ENCODE results near the gene HFM1.
A peak's percentile ranks its signal among the peaks of the same experiment; 100 is the strongest.
"Not testable (repeated sequence)": the region's sequence is repeated elsewhere in the genome, so short reads cannot be mapped to it uniquely, and the experiment has no call there.

HFM1 gene, protein sequence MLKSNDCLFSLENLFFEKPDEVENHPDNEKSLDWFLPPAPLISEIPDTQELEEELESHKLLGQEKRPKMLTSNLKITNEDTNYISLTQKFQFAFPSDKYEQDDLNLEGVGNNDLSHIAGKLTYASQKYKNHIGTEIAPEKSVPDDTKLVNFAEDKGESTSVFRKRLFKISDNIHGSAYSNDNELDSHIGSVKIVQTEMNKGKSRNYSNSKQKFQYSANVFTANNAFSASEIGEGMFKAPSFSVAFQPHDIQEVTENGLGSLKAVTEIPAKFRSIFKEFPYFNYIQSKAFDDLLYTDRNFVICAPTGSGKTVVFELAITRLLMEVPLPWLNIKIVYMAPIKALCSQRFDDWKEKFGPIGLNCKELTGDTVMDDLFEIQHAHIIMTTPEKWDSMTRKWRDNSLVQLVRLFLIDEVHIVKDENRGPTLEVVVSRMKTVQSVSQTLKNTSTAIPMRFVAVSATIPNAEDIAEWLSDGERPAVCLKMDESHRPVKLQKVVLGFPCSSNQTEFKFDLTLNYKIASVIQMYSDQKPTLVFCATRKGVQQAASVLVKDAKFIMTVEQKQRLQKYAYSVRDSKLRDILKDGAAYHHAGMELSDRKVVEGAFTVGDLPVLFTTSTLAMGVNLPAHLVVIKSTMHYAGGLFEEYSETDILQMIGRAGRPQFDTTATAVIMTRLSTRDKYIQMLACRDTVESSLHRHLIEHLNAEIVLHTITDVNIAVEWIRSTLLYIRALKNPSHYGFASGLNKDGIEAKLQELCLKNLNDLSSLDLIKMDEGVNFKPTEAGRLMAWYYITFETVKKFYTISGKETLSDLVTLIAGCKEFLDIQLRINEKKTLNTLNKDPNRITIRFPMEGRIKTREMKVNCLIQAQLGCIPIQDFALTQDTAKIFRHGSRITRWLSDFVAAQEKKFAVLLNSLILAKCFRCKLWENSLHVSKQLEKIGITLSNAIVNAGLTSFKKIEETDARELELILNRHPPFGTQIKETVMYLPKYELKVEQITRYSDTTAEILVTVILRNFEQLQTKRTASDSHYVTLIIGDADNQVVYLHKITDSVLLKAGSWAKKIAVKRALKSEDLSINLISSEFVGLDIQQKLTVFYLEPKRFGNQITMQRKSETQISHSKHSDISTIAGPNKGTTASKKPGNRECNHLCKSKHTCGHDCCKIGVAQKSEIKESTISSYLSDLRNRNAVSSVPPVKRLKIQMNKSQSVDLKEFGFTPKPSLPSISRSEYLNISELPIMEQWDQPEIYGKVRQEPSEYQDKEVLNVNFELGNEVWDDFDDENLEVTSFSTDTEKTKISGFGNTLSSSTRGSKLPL (N-terminal part only)

DNA sequence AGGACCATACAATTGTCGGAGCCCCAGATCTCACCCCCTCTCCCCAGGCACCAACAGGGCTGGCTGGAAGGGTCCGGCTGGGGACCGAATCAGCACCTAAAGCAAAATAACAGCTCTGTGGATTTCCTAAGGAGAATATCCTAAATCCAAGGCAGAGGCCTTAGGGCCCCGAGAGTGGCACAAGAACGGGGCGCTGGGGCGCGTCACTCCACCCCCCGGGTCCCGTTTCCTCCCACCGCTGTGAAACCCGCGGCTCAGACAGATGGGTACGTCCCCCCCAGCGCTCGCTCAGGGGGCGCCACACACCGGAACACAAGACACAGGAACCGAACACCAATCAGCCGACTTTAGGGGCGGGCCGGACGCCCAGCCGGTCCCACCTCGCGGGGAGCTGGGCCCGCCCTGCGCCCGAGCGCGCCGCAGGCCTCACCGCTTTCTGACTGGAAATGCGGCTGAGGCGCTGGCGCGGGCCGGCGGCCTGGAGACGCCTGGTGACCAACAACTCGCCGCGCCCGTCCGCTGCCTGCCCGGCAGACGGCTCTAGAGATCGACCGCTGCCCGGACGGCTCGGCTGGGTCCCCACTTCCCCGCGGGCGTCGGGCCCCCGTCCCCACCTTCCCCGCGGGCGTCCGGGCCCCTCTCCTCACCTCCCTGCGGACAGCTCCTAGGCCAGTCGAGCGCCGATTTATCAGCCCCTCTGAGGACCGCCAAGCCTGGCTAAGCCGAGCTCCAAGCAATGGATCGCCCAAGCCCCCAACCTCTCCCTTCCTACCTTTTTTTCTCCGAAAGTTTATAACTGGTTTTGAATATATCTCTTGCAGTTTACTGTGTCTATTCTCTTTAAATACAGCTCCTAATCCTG lies at the start of gene HFM1:
TSS of gene HFM1 (minus strand) at position 687 of the 862 bp plus-strand sequence. CDS start 3,755 bp downstream, outside the sequence.
- DNase-seq = peak; percentile 60

DNA sequence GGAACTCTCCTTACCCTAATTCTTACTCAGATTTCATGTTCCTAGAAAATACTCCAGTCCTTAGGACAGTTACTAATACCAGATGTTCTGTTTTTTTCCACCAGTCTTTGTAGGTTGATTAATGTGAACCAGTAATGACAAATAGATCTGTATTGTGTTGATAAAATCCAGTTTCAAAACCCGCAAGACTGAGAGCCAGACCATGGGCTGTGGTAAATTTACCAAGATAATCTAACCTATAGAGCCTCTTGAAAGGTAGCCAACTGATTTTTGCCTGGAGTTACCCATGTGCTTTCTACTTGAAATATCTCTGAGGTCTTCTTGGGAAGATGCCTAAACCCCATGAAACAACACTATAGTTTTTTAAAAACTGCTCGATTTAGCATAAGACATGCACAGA lies 49.5 kb upstream of the HFM1 start:
- no peak for DNase-seq

DNA sequence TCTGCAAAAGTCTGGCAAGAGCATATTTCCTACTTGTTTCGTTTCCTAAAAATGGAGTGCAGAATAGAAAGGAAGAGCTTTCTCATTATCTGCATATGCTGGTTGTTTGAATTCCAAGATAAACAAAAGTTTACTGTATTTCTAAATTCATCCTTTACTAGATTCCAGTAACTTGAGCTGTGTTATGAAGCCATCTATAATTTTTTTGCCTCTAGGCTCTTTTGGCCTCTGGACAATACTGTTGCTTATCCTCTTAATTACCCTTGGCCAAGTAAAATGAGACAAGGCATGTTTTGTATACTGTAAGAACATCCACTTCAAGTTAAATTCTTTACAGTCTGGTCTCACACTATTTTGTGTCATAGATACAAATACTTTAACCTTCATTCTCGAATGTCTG lies 45.6 kb upstream of the HFM1 start:
- no peak for DNase-seq

DNA sequence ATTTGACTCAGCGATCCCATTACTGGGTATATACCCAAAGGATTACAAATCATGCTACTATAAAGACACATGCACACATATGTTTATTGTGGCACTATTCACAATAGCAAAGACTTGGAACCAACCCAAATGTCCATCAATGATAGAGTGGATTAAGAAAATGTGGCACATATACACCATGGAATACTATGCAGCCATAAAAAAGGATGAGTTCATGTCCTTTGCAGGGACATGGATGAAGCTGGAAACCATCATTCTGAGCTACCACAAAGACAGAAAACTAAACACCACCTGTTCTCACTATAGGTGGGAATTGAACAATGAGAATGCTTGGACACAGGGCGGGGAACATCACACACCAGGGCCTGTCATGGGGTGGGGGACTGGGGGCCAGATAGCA lies 43.1 kb upstream of the HFM1 start:
- DNase-seq = not testable (repeated sequence)

DNA sequence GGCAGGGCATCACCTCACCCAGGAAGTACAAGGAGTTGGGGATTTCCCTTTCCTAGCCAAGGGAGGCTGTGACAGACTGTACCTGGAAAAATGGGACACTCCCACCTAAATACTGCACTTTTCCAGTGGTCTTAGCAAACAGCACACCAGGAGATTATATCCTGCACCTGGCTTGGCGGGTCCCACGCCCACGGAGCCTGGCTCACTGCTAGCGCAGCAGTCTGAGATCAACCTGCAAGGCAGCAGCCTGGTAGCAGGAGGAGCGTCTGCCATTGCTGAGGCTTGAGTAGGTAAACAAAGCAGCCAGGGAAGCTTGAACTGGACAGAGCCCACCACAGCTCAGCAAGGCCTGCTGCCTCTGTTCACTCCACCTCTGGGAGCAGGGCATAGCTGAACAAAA lies 37.3 kb upstream of the HFM1 start:
- not testable (repeated sequence) for DNase-seq

DNA sequence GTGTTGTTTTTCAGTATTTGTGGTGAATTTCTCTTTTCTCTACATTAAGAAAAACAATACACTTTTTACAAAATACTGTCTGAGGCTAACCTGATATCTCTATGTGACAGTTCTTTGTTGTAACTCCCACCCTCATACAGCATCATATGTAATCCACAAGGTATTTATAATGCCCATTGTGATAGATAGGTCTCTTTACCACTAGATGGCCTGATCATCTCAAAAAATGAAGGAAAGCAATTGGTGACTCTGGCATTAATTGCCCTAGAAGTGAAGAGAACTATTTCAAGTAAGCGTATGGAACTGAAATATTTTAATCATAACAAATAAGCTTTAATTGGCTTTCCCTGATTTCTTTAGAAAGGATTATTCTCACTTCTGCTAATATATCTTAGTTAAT lies 36.2 kb upstream of the HFM1 start:
- DNase-seq = peak; percentile 8

DNA sequence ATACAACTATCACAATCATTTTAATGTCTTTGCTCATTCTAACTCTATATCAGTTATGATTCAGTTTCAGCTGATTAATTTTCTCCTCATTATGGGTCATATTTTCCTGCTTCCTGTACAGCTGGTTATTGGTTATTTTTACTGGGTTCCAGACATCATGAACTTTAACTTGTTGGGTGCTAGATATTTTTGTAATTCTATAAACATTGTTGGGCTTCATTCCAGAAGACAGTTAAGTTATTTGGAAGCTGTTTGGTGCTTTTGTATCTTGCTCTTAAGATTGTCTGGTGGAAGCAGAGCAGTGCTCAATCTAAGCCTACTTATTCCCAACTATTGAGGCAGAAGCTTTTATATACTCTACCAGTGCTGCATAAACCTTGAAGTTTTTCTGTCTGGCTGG lies 34.4 kb upstream of the HFM1 start:
- no peak for DNase-seq

DNA sequence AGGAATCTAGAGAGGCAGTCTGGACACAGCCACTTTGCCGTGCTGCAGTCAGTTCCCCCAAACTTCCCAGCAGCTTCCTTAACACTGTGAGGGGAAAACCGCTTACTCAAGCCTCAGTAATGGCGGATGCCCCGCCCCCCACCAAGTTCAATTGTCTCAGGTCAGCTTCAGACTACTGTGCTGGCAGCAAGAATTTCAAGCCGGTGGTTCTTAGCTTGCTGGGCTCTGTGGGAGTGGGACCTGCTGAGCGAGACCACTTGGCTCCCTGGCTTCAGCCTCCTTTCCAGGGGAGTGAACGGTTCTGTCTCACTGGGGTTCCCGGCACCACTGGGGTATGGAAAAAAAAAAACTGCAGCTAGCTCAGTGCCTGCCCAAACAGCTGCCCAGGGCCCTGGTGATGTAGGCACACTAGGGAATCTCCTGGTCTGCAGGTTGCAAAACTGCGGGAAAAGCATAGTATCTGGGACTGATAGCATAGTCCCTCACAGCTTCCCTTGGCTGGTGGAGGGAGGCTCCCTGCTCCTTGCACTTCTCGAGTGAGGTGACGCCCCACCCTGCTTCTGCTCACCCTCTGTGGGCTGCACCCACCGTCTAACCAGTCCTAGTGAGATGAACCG lies 23.7 kb upstream of the HFM1 start:
- DNase-seq = peak; percentile 23

DNA sequence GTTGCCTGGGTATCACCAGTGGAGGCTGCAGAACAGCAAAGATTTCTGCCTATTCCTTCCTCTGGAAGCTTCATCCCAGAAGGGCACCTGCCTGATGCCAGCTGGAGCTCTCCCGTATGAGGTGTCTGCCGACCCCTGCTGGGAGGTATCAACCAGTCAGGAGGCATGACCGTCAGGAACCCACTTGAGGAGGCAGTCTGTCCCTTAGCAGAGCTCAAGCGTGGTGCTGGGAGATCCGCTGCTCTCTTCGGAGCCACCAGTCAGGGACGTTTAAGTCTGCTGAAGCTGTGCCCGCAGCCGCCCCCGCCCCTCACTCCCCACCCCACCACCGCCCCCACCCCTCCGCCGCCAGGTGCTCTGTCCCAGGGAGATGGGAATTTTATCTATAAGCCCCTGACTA lies 23.1 kb upstream of the HFM1 start:
- DNase-seq = no peak

DNA sequence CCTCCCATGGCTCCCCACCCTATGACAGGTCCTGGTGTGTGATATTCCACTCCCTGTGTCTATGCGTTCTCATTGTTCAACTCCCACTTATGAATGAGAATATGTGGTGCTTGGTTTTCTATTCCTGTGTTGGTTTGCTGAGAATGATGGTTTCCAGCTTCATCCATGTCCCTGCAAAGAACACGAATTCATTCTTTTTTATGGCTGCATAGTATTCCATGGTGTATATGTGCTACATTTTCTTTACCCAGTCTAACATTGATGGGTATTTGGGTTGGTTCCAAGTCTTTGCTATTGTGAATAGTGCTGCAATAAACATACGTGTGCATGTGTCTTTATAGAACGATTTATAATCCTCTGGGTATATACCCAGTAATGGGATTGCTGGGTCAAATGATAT lies 17.9 kb upstream of the HFM1 start:
- DNase-seq = not testable (repeated sequence)

DNA sequence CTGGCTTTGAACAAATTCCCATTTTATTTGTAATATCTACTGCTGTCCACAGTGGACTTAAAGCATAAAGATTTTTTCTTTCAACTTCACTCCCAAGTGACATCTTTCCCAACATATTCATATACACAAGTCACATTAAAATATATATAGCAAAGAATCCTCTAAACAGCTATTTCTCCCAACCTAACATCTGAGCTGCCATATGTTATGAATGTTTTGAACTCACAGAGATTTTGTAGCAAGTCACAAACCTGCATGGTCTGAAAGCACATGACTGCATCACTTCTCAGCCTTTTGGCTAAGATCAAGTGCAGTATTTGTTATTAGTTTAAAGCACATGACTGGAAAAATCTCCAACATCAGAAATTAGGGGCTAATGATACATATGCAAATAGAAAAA lies 7.7 kb upstream of the HFM1 start:
- DNase-seq = no peak

DNA sequence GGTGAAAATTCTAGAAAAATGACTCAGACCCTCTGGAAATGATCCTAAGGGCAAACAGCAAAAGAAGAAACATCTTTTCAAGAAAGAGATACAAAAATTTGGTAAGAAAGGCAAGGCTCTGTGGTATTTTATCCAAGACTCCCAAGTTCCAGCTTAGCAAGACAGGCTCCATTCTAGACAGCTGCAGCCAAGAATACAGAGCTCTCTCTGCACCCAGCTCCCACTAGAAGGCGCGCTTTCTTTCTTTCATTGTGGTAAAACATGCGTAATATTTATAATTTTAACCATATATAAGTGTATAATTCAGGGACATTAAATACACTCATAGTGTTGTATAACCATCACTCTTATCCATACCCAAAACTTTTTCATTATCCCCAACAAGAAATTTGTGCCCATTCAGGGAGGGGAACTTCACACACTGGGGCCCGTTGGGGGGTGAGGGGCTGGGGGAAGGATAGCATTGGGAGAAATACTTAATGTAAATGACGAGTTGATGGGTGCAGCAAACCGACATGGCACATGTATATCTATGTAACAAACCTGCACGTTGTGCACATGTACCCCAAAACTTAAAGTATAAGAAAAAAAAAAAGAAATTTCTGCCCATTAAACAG lies 2.2 kb upstream of the HFM1 start:
- no peak for DNase-seq

DNA sequence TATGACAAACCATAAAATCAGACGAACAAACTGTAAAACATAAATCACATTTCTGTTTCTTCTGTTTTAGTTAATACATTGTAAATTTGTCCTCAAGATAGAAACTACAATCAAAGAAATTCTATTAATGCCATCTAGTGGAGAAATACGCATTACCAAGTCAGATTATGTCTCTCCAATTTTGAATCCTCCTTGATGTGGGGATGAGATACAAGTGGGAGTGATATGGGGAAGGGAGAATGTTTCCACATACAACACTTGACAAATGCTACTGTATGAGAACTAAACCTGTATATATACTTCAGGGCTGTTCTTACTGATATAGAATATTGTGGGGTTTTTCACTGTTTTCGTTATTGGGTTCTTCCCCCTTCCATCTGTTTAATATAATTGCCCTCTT lies 2.6 kb downstream of the HFM1 start:
- DNase-seq = peak; percentile 20

DNA sequence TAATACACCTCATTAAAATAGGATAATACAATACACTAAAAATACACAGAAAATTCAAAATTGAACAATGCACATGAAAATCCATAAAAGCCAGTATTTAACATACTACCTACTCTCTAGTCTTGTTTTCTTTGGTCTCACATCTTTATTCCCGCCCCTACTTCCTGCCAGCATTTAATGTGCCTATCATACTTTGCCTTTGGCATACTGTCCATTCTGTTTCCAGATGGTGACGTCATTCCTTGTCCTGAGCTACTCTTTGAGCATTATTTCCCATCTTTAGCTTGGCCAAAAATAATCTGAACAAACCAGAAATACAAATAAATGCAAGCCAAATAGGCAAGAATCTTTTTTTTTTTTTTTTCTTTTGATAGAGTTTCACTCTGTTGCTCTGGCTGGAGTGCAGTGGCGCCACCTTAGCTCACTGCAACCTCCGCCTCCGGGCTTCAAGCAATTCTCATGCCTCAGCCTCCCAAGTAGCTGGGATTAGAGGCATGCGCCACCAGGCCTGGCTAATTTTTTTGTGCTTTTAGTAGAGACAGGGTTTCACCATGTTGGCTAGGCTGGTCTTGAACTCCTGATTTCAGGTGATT lies 4.4 kb downstream of the HFM1 start:
- no peak for DNase-seq

DNA sequence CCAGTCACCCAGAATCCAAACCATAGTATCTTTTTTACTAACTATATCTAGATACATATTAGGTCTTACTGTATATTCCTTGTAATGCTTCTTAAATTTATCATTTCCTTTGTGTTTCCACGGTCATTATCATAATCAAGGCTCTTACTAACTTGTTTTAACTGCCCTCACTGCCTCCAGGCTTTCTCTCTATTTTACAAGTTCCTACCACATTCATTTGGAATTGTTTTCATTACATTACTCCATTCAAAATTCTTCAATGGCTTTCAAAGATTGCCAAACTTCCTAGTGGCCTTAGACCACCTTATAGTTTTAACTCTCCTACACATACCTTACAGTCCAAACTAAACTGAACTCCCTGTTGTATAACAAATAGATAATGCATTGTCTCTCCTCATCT lies 6.3 kb downstream of the HFM1 start:
- no peak for DNase-seq

DNA sequence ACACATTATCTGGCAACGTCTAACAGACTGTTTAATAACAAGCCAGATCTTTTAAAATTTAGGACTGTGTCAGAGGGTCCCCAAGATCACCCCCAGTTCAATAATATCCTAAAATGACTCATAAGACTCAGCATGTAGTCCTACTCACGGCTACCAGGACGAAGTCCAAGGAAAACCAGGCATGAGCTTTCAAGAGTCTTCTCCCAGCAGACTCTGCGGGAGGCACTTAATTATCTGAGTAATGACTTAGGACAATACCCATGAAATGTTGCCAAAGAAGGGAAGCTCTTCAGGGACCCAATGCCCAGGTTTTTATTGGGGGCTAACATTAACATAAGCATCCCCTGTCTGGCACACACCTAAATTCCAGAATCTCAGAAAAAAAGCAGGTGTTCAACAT lies 7.0 kb downstream of the HFM1 start:
- DNase-seq = no peak

DNA sequence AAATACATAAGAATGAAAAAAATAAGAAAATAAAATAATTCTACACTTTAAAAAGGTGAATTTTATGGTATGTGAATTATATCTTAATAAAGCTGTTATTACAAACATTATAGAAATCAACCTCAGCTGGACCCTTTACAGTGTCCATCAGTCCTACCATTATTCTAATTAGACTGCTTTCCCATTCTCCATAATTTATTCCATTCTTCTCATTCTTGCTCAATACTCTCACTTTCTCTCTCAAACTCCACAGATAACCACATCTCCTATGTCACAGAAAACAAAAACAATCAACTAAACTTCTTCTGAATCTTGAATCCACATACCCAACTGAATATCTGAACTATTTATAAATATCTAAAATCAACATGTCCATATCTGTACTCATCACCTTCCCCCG lies 11.6 kb downstream of the HFM1 start:
- no peak for DNase-seq

DNA sequence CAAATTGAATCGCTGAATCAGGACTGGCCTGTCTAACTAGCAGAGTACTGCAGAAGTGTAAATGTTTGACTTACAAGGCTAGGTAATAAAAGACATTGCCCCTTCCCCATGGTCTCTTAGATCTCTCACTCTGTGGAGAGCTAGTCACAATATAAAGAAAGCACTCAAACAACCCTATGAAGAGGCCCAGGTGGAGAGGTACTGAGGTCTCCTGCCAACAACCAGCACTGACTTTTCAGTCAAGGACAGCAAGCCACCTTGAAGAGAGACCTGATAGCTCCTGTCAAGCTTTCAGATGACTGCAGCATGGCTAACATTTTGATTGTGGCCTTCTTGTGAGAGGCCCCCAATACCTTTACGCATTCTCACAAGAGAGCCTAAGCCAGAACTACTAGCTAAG lies 18.5 kb downstream of the HFM1 start:
- DNase-seq = no peak

DNA sequence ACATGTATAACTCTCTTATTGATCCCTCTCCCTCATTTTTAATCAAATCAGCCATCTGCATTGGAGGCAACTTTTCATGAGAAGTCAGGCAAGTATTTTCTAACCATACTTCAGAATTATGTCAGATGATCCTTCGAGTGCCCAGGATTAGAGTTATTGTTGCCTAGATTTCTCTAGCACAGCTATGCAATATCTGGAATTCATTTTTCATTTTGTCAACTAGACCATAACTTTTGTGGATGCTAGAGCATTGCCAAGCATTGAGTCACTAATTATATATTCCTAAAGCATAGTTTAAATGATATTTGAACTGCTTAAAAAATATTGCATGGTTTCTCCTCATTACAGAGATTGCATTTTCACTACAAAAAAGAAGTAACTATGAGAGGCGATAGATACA lies 21.2 kb downstream of the HFM1 start:
- DNase-seq = no peak

DNA sequence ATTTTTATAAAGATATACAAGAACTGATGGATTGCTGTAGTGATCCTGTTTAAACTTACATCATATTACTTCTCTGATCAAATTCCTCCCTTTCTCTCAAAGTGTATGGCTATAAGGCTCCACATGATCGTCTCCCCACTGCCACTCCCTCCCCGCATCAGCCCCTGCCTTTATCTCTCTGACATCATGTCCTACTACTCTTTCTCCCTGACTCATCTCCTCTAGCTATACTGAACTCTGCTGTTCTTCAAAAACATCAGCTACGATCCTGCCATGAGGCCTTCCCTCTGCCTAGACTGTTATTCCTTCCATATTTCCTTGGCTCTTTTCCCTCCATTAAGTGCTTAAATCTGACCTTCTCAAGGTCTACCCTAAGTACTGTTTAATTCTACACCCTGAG lies 22.8 kb downstream of the HFM1 start:
- no peak for DNase-seq

DNA sequence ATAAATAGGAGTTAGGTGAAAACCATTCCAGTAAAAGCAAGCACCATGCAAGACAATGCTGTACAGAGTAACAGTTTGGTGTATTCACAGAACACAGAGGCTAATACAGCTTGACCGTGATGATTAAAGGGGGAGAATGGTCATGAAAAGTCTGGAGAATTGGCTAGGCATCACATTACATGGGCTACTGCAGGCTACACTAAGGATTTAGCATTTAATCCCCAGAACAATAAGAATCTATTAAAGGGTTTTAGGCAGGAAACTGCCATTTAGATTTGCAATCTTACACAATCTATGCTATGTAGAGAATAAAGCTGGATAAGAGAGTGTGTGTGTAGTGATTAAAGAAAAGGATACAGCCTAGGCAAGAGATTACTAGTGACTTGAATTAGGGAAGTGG lies 30.6 kb downstream of the HFM1 start:
- no peak for DNase-seq

Data from suppressor macrophage treated with lipopolysaccharide for 4 hours (primary cell).